Naive thymus-derived CD4-positive, alpha-beta T cell (primary cell): ENCODE data around the gene EMX2. TPM values are rescaled to one million over a fixed set of nuclear protein-coding genes. Genes with fewer than 3 reads are reported as not detected.

Experiments
- ATAC-seq: fragments of 150-1000 bp; cut with Tn5 transposase; 2 replicates; pipeline ENCODE4 v1.10.0; 2021; ENCODE audit warnings: mild to moderate bottlenecking, moderate library complexity
- CTCF ChIA-PET: fragments of 350-600 bp; sonication (Branson Sonifier 250); formaldehyde crosslinking; loops from one replicate; lab custom pipeline; 2021; ENCODE audit warnings: antibody characterized with exemption; lab: Charles Lee
- POLR2A ChIA-PET: fragments of 350-600 bp; sonication (Branson Sonifier 250); formaldehyde crosslinking; loops from one replicate; lab custom pipeline; 2021; ENCODE audit warnings: antibody characterized with exemption, inconsistent platforms; lab: Charles Lee
- DNase-seq, 9 donors: peaks; one replicate each; pipeline versions ENCODE4 v3.0.0 to v3.0.0-alpha.2; 2020 to 2022; ENCODE audit warnings: mixed read lengths in 1 of 9
- H3K27ac ChIP-seq: one replicate; pipeline ENCODE4 v1.7.0; 2013; ENCODE audit warnings: mild to moderate bottlenecking, low read depth, low read length, moderate library complexity
- H3K27me3 ChIP-seq, 2 donors: one replicate each; pipeline ENCODE4 v1.7.0; 2013; ENCODE audit warnings: low read length in 2 of 2, mild to moderate bottlenecking in 2 of 2, moderate library complexity in 2 of 2; ENCODE audit not compliant: control insufficient read depth in 2 of 2, insufficient read depth in 2 of 2
- H3K36me3 ChIP-seq, 3 experiments: 1 replicate in 2 of 3; 2 replicates in 1 of 3; pipeline ENCODE4 v1.7.0; 2013; ENCODE audit warnings: low read length in 3 of 3, mild to moderate bottlenecking in 3 of 3, moderate library complexity in 1 of 3; ENCODE audit not compliant: insufficient read depth in 3 of 3, control insufficient read depth in 2 of 3
- H3K4me1 ChIP-seq, 2 donors: one replicate each; pipeline ENCODE4 v1.7.0; 2013; ENCODE audit warnings: low read length in 2 of 2, mild to moderate bottlenecking in 2 of 2, moderate library complexity in 1 of 2; ENCODE audit not compliant: control insufficient read depth in 2 of 2, insufficient read depth in 2 of 2
- H3K4me3 ChIP-seq: 2 replicates; pipeline ENCODE4 v1.7.0; 2013; ENCODE audit warnings: mild to moderate bottlenecking, low read length
- H3K9me3 ChIP-seq, 3 experiments: 1 replicate in 2 of 3; 2 replicates in 1 of 3; pipeline ENCODE4 v1.7.0; 2013; ENCODE audit warnings: low read length in 3 of 3; ENCODE audit not compliant: control insufficient read depth in 2 of 3
- H3K27ac Mint-ChIP-seq, 9 donors: one replicate each; pipeline ENCODE4 v1.8.0; 2020 to 2022; ENCODE audit warnings: mixed read lengths in 9 of 9, mild to moderate bottlenecking in 8 of 9, moderate library complexity in 5 of 9, inconsistent platforms in 2 of 9
- H3K27me3 Mint-ChIP-seq, 5 donors: one replicate each; pipeline ENCODE4 v1.8.0; 2021 to 2022; ENCODE audit warnings: mixed read lengths in 5 of 5, mild to moderate bottlenecking in 1 of 5
- H3K36me3 Mint-ChIP-seq, 5 donors: one replicate each; pipeline ENCODE4 v1.8.0; 2020 to 2022; ENCODE audit warnings: mixed read lengths in 5 of 5, mild to moderate bottlenecking in 3 of 5, inconsistent platforms in 1 of 5
- H3K4me1 Mint-ChIP-seq, 7 donors: one replicate each; pipeline ENCODE4 v1.8.0; 2020 to 2022; ENCODE audit warnings: mixed read lengths in 7 of 7, mild to moderate bottlenecking in 3 of 7, inconsistent platforms in 1 of 7
- H3K4me3 Mint-ChIP-seq, 10 donors: one replicate each; pipeline ENCODE4 v1.8.0; 2020 to 2022; ENCODE audit warnings: mild to moderate bottlenecking in 10 of 10, mixed read lengths in 10 of 10, moderate library complexity in 6 of 10, inconsistent platforms in 2 of 10
- H3K9me3 Mint-ChIP-seq, 11 donors: one replicate each; pipeline ENCODE4 v1.8.0; 2020 to 2022; ENCODE audit warnings: mixed read lengths in 11 of 11, mild to moderate bottlenecking in 4 of 11, inconsistent platforms in 1 of 11, moderate library complexity in 1 of 11
- intact Hi-C, 2 donors: fragments of 100-400 bp; cut with micrococcal nuclease; formaldehyde crosslinking; loops; one replicate each; pipeline ENCODE4 v1.15.1; 2023
- polyA plus RNA-seq, 2 donors: library from polyadenylated mRNA; unstranded; fragments of 300-500 nt; fragmentation: Illumina TruSeq; gene quantifications; one replicate each; pipeline ENCODE4 v1.2.3, GENCODE V29; 2021
- total RNA-seq, 6 experiments: library from RNA in 5 of 6; stranded (reverse) in 5 of 6; gene quantifications; 1 replicate in 5 of 6; 2 replicates in 1 of 6; pipeline ENCODE4 v1.2.3 and lab custom pipeline; 2021 to 2026

The EMX2 gene
- total RNA-seq (not detected), polyA plus RNA-seq (not detected), total RNA-seq (lab: John Stamatoyannopoulos, UW) (not detected)

GRCh38 chr10:117542706-117543224, at the start of gene EMX2:
Gene EMX2 (plus strand): TSS chr10:117542746. CDS start chr10:117543268, 522 bp downstream.
- Mint-ChIP-seq H3K27me3 (peaks cover 62 to 93% (median 75%) of the 10 kb centered on the region in 5 donors), H3K36me3 (no peaks in the 10 kb centered on the region), H3K27ac (peak within 1 kb of the TSS in 1 of 9 donors; percentile 83), H3K9me3 (peaks cover 0 to under 1% (median 0%) of the 10 kb centered on the region in 11 donors), H3K4me3 (peak within 1 kb of the TSS; percentile 23 to 84 (median 68)), H3K4me1 (peaks cover 12 to 44% (median 38%) of the 10 kb centered on the region in 7 donors)
- DNase-seq, result no peak
- Histone ChIP-seq H3K27ac (no peak within 1 kb of the TSS), H3K4me3 (no peak within 1 kb of the TSS), H3K9me3 (no peaks in the 10 kb centered on the region), H3K27me3 (peaks cover 0 to 21% of the 10 kb centered on the region in 2 donors), H3K36me3 (no peaks in the 10 kb centered on the region), H3K4me1 (no peaks in the 10 kb centered on the region)
- ChIA-PET POLR2A (no interaction called here), CTCF (no interaction called here)
- intact Hi-C loops, result loop anchor here in 1 of 2 donors (5.0 kb wide), 1 partner anchor 375 kb away; no protein-coding TSS in a partner anchor
- ATAC-seq, result no peak

DNA sequence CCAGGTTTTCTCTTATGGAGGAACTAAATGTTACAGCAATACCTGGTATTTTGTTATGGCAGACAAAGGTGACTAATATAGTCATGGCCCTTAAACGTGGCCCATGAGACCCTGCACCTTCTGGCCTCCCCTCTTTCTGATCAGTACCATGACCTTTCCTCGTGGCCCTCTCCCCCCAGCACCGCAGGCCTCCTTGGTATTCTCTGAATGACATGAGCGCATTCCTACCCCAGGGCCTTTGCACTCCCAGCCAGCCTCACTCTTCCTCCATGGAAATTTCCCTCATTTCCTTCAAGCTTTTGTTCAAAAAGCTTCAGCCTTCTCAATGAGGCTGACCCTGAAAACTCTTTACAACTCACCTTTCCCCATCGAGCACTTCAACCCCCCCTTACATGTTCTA, 46.5 kb upstream of the EMX2 start:
- peaks cover 0 to 3% (median 0%) of the 10 kb centered on the region in 11 donors for H3K9me3 Mint-ChIP-seq
- no peaks in the 10 kb centered on the region for H3K27me3 ChIP-seq
- no peak overlapping the region for H3K27ac Mint-ChIP-seq
- CTCF ChIA-PET, result interaction anchor here (0.7 to 5.5 kb wide), 7 partner anchors 10 to 963 kb away, joined by 3 to 61 read pairs (median 3); no protein-coding TSS in a partner anchor
- H3K4me1 Mint-ChIP-seq, result peaks cover 0 to 4% (median 3%) of the 10 kb centered on the region in 7 donors
- DNase-seq (no peak), ATAC-seq (no peak)
- POLR2A ChIA-PET, result no interaction called here
- intact Hi-C loops, result loop anchor here (1.0 to 10.0 kb wide), 6 partner anchors 281 to 1048 kb away; no protein-coding TSS in a partner anchor
- no peaks in the 10 kb centered on the region for H3K9me3 ChIP-seq
- no peak overlapping the region for H3K4me3 ChIP-seq
- peaks cover 19 to 48% (median 34%) of the 10 kb centered on the region in 5 donors for H3K27me3 Mint-ChIP-seq
- H3K36me3 Mint-ChIP-seq, result no peaks in the 10 kb centered on the region
- H3K4me1 ChIP-seq, result no peaks in the 10 kb centered on the region
- H3K4me3 Mint-ChIP-seq, result no peak overlapping the region
- no peak overlapping the region for H3K27ac ChIP-seq
- no peaks in the 10 kb centered on the region for H3K36me3 ChIP-seq

GRCh38 chr10:117496616-117497028, 45.9 kb upstream of the EMX2 start:
- POLR2A ChIA-PET, result no interaction called here
- CTCF ChIA-PET, result interaction anchor here (0.7 to 5.5 kb wide), 11 partner anchors 8 to 962 kb away, joined by 3 to 61 read pairs (median 3); no protein-coding TSS in a partner anchor
- DNase-seq, result peak; percentile 37 to 73 (median 55)

DNA sequence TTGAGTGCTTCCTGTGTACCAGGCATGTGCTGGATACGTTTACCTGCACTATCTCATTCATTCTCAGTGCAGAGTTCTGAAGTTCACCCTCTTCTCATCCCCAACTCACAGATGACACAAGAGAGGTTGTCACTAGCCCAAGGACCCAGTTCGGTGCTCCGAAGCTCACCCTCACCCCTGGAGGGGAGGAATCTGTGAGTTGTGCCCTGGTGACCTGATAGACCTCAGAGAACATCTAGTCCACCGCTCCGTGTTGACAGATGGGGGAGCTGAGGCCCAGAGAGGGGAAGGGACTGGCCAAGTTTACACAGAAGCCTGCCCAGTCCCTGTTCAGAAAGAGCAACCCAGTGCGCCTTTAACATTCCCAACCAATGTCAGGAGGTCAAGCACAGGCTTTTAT, 44.8 kb upstream of the EMX2 start:
- POLR2A ChIA-PET, result no interaction called here
- Histone ChIP-seq H3K4me3 (no peak overlapping the region), H3K36me3 (no peaks in the 10 kb centered on the region), H3K4me1 (no peaks in the 10 kb centered on the region), H3K27ac (no peak overlapping the region), H3K27me3 (no peaks in the 10 kb centered on the region), H3K9me3 (no peaks in the 10 kb centered on the region)
- DNase-seq (no peak), ATAC-seq (no peak)
- Mint-ChIP-seq H3K4me1 (peaks cover 0 to 4% (median 3%) of the 10 kb centered on the region in 7 donors), H3K27ac (no peak overlapping the region), H3K36me3 (no peaks in the 10 kb centered on the region), H3K9me3 (peaks cover 0 to 3% (median 0%) of the 10 kb centered on the region in 11 donors), H3K27me3 (peaks cover 19 to 45% (median 28%) of the 10 kb centered on the region in 5 donors), H3K4me3 (no peak overlapping the region)
- intact Hi-C loops, result loop anchor here (5.0 to 10.0 kb wide), 2 partner anchors 283 to 760 kb away; no protein-coding TSS in a partner anchor
- CTCF ChIA-PET, result interaction anchor here (0.7 to 5.5 kb wide), 5 partner anchors 7 to 961 kb away, joined by 3 to 61 read pairs (median 7); no protein-coding TSS in a partner anchor

More at GRCh38 chr10:117496616-117497028, 45.9 kb upstream of the EMX2 start:
- Histone ChIP-seq H3K27me3 (no peaks in the 10 kb centered on the region), H3K4me1 (no peaks in the 10 kb centered on the region), H3K27ac (no peak overlapping the region), H3K4me3 (no peak overlapping the region), H3K9me3 (no peaks in the 10 kb centered on the region), H3K36me3 (no peaks in the 10 kb centered on the region)
- Mint-ChIP-seq H3K4me3 (no peak overlapping the region), H3K36me3 (no peaks in the 10 kb centered on the region), H3K27ac (no peak overlapping the region), H3K27me3 (peaks cover 19 to 46% (median 34%) of the 10 kb centered on the region in 5 donors), H3K9me3 (peaks cover 0 to 3% (median 0%) of the 10 kb centered on the region in 11 donors), H3K4me1 (peaks cover 0 to 4% (median 3%) of the 10 kb centered on the region in 7 donors)
- intact Hi-C loops, result loop anchor here (1.0 to 10.0 kb wide), 6 partner anchors 282 to 1048 kb away; no protein-coding TSS in a partner anchor
- ATAC-seq, result peak; percentile 76

- Histone ChIP-seq H3K4me1 (no peaks in the 10 kb centered on the region), H3K27ac (no peak overlapping the region), H3K27me3 (no peaks in the 10 kb centered on the region), H3K9me3 (no peaks in the 10 kb centered on the region), H3K4me3 (no peak overlapping the region), H3K36me3 (no peaks in the 10 kb centered on the region)
- no peak for DNase-seq
- ATAC-seq, result no peak
- CTCF ChIA-PET, result interaction anchor here (0.7 to 5.5 kb wide), 2 partner anchors 743 to 756 kb away, joined by 3 to 61 read pairs; no protein-coding TSS in a partner anchor
- H3K4me3 Mint-ChIP-seq, result no peak overlapping the region
- H3K27me3 Mint-ChIP-seq, result peaks cover 16 to 35% (median 24%) of the 10 kb centered on the region in 5 donors
- H3K27ac Mint-ChIP-seq, result no peak overlapping the region
- peaks cover 0 to 3% (median 0%) of the 10 kb centered on the region in 11 donors for H3K9me3 Mint-ChIP-seq
- POLR2A ChIA-PET, result no interaction called here
- H3K36me3 Mint-ChIP-seq, result no peaks in the 10 kb centered on the region
- peaks cover 0 to 4% (median 3%) of the 10 kb centered on the region in 7 donors for H3K4me1 Mint-ChIP-seq
- intact Hi-C loops, result loop anchor here (5.0 to 10.0 kb wide), 2 partner anchors 285 to 758 kb away; no protein-coding TSS in a partner anchor
Measured at GRCh38 chr10:117499248-117500105, 43.1 kb upstream of the EMX2 start.

DNA sequence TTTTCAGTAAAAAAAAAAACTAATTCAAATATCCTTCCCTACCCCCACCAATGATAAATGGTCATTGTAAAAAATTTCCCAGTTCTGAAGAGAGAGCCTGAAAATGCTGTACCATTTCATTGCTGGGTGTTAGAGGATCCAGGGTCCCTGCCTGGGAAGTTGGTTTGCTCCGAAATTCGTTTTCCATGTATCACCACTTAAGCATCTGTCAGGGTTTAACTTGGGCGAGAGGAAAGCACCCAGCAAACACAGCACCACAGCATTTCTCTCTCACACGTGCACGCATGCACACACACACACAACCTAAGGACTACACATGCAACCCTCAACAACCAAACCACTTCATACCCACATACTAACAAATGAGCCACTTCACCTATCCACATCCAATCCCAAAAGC, 42.1 kb upstream of the EMX2 start:
- intact Hi-C loops, result no loop called here
- Mint-ChIP-seq H3K9me3 (peaks cover 0 to 3% (median 0%) of the 10 kb centered on the region in 11 donors), H3K4me1 (peaks cover 0 to 4% (median 3%) of the 10 kb centered on the region in 7 donors), H3K4me3 (no peak overlapping the region), H3K27me3 (peaks cover 11 to 30% (median 14%) of the 10 kb centered on the region in 5 donors), H3K27ac (no peak overlapping the region), H3K36me3 (no peaks in the 10 kb centered on the region)
- Histone ChIP-seq H3K36me3 (no peaks in the 10 kb centered on the region), H3K27ac (no peak overlapping the region), H3K4me3 (no peak overlapping the region), H3K9me3 (no peaks in the 10 kb centered on the region), H3K4me1 (no peaks in the 10 kb centered on the region), H3K27me3 (no peaks in the 10 kb centered on the region)
- ATAC-seq (no peak), DNase-seq (no peak)
- ChIA-PET CTCF (interaction anchor here (5.5 kb wide), 1 partner anchor 742 kb away, joined by 61 read pairs; no protein-coding TSS in a partner anchor), POLR2A (no interaction called here)
